ENCODE results near the gene IL12RB1.

IL12RB1 gene

DNA sequence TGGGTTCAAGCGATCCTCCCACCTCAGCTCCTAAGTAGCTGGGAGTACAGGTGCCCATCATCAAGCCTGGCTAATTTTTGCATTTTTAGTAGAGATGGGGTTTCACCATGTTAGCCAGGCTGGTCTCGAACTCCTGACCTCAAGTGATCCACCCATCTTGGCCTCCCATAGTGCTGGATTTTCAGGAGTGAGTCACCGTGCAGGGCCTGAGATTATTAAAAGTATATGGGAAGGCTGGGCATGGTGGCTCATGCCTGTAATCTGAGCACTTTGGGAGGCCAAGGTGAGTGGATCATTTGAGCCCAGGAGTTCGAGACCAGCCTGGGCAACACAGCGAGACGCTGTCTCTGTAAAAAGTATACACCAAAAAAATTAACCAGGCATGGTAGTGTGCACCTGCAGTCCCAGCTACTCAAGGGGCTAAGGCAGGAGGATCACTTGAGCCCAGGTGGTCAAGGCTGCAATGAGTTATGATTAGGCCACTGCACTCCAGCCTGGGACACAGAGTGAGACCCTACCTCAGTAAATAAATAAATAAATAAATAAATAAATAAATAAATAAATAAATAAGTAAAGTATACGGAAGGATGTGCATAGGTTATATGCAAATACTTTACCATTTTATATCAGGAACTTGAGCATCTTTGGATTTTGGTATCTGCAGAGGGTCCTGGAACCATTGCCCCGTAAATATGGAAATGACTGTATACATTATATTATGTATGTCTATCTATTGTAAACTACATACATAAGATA lies 854 bp downstream of the IL12RB1 start:
- Mint-ChIP-seq H3K4me3 (peak overlapping the region; percentile 95), H3K27ac (peak overlapping the region; percentile 99), H3K9me3 (peaks cover 9% of the 10 kb centered on the region), H3K4me1 (ENCODE audit: low read depth) (peaks cover 70% of the 10 kb centered on the region), H3K27me3 (no peaks in the 10 kb centered on the region), H3K36me3 (ENCODE audit: low read depth) (peaks cover 20% of the 10 kb centered on the region)

DNA sequence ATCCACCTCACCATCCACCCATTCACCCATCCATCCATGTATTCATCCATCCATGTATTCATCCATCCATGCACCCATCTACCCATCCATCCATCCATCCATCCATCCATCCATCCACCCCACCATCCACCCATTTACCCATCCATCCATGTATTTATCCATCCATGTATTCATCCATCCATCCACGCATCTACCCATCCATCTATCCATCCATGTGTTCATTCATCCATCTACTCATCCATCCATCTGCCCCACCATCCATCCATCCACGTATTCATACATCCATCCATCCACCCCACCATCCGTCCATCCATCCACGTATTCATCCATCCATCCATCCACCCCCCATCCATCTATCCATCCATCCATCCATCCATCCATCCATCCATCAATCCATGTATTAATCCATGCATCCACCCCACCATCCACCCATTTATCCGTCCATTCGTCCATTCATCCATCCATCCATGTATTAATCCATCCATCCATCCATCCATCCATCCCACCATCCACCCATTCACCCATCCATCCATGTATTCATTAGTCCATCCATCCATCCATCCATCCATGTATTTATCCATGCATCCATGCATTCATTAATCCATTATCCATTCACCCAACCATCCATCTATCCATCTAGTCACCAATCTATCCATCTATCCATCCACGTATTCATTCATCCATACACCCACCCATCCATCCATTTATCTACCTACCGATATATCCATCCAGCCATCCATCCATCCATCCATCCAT lies 2.6 kb downstream of the IL12RB1 start:
- H3K4me1 Mint-ChIP-seq (ENCODE audit: low read depth) = peaks cover 52% of the 10 kb centered on the region
- no peak overlapping the region for H3K27ac Mint-ChIP-seq
- peak overlapping the region; percentile 50 for H3K4me3 Mint-ChIP-seq
- no peaks in the 10 kb centered on the region for H3K27me3 Mint-ChIP-seq
- peaks cover 9% of the 10 kb centered on the region for H3K9me3 Mint-ChIP-seq
- peaks cover 24% of the 10 kb centered on the region for H3K36me3 Mint-ChIP-seq (ENCODE audit: low read depth)

DNA sequence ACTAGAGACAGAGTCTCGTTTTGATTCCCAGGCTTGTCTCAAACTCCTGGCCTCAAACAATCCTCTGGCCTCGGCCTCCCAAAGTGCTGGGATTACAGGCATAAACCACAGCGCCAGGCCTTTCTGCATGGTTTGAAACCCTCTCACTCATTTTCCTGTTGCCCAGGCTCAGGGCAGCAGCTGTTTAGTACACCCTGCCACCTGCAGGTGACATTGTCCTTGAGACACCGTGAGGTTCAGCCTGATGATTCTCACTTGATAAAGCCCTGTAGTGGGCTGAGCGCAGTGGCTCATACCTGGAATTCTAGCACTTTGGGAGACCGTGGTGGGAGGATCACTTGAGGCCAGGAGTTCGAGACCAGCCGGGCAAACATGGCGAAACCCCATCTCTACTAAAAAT lies 12.5 kb downstream of the IL12RB1 start:
- Mint-ChIP-seq H3K27ac (no peak overlapping the region), H3K9me3 (no peaks in the 10 kb centered on the region), H3K36me3 (ENCODE audit: low read depth) (peaks cover 41% of the 10 kb centered on the region), H3K27me3 (no peaks in the 10 kb centered on the region), H3K4me1 (ENCODE audit: low read depth) (peaks cover 9% of the 10 kb centered on the region), H3K4me3 (no peak overlapping the region)

DNA sequence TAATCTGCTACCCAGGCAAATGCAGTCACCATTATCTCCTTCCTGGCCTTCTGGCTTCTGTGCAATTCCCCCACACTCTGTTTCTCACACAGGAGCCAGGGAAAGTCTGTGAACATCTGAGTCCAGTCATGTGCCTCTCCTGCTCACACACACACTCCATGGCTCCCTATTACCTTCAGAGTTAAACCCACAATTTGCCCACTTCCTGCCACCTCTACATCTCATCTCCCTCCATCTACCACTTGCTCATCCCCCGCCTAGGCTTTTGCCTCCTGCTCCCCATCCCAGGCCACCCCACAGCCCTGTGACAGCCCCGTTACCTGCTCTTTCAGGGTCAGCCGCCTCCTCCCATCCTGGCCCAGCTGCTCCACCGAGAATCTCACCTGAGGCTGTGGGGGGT lies 13.5 kb downstream of the IL12RB1 start:
- Mint-ChIP-seq H3K36me3 (ENCODE audit: low read depth) (peaks cover 43% of the 10 kb centered on the region), H3K4me3 (no peak overlapping the region), H3K27ac (peak overlapping the region; percentile 49), H3K9me3 (no peaks in the 10 kb centered on the region), H3K27me3 (no peaks in the 10 kb centered on the region), H3K4me1 (ENCODE audit: low read depth) (peaks cover 9% of the 10 kb centered on the region)

DNA sequence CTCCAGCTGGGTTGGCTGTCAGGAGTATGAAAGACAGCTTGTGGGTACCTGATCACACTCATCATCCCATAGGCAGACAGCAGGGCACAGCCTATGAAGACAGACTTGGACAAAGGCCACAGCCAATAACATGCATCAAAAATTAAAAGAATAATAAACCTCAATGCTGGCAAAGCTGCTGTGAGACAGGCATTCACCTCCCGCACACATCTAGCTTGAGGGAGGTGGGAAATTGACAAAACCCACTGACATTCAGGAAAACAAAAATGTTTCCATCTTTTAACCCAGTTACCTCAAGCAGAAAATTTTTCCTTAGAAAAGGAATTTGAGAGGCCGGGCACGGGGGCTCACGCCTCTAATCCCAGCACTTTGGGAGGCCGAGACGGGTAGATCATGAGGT lies 14.4 kb downstream of the IL12RB1 start:
- H3K4me3 Mint-ChIP-seq = no peak overlapping the region
- peaks cover 43% of the 10 kb centered on the region for H3K36me3 Mint-ChIP-seq (ENCODE audit: low read depth)
- H3K27me3 Mint-ChIP-seq = no peaks in the 10 kb centered on the region
- H3K4me1 Mint-ChIP-seq (ENCODE audit: low read depth) = peaks cover 9% of the 10 kb centered on the region
- no peaks in the 10 kb centered on the region for H3K9me3 Mint-ChIP-seq
- H3K27ac Mint-ChIP-seq = peak overlapping the region; percentile 21

DNA sequence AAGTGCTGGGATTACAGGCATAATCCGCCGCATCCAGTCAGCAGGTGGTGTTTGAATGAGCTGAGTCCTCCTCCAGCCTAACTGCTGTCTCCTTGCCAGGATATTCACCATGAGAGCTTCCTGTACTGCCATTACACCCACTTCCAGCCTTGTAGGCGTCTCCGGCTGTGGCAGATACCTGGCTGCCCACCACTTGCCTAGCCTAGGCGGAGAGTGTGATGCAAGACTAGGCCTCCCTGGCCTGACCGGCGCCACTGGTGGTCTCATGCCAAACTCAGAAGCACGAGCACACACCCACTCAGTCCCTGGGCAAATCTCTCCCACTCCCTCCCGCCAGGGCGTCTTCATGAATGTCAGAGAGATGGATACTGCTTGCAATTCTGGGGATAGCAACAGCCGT lies 16.6 kb downstream of the IL12RB1 start:
- no peaks in the 10 kb centered on the region for H3K9me3 Mint-ChIP-seq
- no peak overlapping the region for H3K27ac Mint-ChIP-seq
- H3K27me3 Mint-ChIP-seq = no peaks in the 10 kb centered on the region
- no peak overlapping the region for H3K4me3 Mint-ChIP-seq
- peaks cover 34% of the 10 kb centered on the region for H3K36me3 Mint-ChIP-seq (ENCODE audit: low read depth)
- H3K4me1 Mint-ChIP-seq (ENCODE audit: low read depth) = peaks cover 9% of the 10 kb centered on the region

DNA sequence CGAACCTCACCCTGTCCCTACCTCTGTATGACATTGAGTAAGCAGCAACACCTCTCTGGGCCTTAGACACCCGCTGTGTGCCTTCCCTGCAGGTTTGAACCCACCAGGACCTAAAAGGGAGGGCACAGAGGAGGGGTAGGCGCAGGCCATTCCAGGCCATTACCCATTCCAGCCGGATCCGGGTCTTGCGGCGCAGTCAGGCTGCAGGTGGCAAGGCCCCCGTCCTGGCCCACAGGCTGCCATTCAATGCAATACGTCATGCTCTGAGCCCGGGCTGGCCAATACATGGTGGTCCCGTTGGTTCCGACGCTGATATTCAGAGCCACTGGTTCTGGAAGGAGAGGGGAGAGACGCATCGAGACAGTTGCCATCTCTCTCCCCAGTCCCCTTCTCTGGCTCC lies 17.4 kb downstream of the IL12RB1 start:
- Mint-ChIP-seq H3K4me3 (no peak overlapping the region), H3K36me3 (ENCODE audit: low read depth) (peaks cover 40% of the 10 kb centered on the region), H3K9me3 (no peaks in the 10 kb centered on the region), H3K4me1 (ENCODE audit: low read depth) (peaks cover 9% of the 10 kb centered on the region), H3K27me3 (no peaks in the 10 kb centered on the region), H3K27ac (no peak overlapping the region)

DNA sequence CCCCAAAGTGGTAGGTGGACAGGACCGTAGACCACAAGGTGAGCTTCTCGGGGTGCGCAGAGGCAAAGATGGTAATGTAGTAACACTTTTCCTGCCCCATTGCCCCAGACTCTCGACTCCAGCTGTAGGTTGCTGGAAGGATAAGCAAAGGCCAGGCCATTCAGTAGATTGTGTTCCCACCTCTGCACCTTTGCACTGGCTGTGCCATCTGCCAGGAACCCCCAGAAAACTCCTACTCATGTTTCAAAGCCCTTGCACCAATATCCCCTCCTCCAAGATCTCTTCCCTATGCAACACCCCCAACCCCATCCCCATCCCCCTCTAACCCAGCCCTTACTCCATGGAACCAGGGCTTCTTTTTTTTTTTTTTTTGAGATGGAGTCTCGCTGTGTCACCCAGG lies 18.3 kb downstream of the IL12RB1 start:
- Mint-ChIP-seq H3K36me3 (ENCODE audit: low read depth) (peaks cover 33% of the 10 kb centered on the region), H3K9me3 (no peaks in the 10 kb centered on the region), H3K27ac (no peak overlapping the region), H3K4me3 (no peak overlapping the region), H3K4me1 (ENCODE audit: low read depth) (peaks cover 5% of the 10 kb centered on the region), H3K27me3 (no peaks in the 10 kb centered on the region)

DNA sequence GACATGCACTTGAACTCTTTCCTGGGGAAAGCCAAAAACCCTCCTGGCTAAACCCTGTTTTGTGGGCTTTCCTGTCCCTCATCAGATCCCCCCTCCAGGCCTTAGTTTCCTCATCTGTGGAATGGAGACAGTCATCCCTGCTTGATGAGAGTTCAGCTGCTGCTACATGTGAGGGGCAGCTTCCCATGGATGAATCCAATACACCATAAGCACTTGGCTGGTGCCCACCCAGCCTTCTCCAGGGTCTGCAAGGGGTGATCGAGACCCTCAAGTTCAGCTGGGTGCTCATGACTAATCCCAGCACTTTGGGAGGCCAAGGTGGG lies 21.6 kb downstream of the IL12RB1 start:
- no peaks in the 10 kb centered on the region for H3K4me1 Mint-ChIP-seq (ENCODE audit: low read depth)
- no peaks in the 10 kb centered on the region for H3K9me3 Mint-ChIP-seq
- H3K4me3 Mint-ChIP-seq = no peak overlapping the region
- no peak overlapping the region for H3K27ac Mint-ChIP-seq
- H3K36me3 Mint-ChIP-seq (ENCODE audit: low read depth) = peaks cover 18% of the 10 kb centered on the region
- H3K27me3 Mint-ChIP-seq = no peaks in the 10 kb centered on the region

DNA sequence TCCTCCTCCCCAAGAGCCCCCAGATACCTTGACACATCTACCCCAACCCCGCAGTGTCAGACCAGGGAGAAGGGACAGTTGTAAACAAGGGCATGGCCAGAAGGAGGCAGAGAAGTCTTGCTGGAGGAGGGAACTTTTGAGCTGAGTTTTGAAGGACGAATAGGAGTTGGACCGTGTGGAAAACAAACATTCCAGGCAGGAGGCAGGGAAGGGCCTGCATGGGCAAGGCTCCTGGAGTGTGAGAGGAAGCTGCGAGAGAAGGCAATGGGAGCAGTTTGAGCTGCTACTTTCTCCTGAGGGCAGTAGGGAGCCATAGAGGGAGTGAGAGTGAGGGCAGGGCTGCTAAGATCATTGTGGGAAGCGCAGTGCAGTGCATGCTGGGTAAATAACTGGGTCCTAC lies 23.3 kb downstream of the IL12RB1 start:
- H3K27ac Mint-ChIP-seq = no peak overlapping the region
- no peaks in the 10 kb centered on the region for H3K27me3 Mint-ChIP-seq
- H3K4me1 Mint-ChIP-seq (ENCODE audit: low read depth) = peaks cover 3% of the 10 kb centered on the region
- H3K36me3 Mint-ChIP-seq (ENCODE audit: low read depth) = peaks cover 13% of the 10 kb centered on the region
- no peak overlapping the region for H3K4me3 Mint-ChIP-seq
- no peaks in the 10 kb centered on the region for H3K9me3 Mint-ChIP-seq

DNA sequence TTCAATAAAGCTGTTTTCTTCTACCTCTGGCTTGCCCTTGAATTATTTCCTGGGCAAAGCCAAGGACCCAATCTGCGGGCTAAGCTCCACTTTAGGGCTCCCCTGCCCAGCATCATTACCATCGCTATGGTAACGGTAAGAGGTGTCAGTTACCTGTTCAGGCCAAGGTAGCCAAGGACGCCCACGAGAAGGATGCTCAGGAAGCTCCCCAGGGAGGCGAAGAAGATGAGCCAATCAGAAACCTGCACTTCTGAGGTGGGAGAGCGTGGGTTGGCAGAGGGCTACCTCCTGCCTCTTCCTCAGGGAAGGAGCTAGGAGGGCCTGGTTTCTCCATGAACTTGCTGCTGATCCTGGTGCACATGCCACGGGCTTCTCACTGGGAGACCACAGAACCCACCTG lies 24.7 kb downstream of the IL12RB1 start:
- Mint-ChIP-seq H3K36me3 (ENCODE audit: low read depth) (peaks cover 13% of the 10 kb centered on the region), H3K4me3 (no peak overlapping the region), H3K27me3 (no peaks in the 10 kb centered on the region), H3K27ac (no peak overlapping the region), H3K9me3 (no peaks in the 10 kb centered on the region), H3K4me1 (ENCODE audit: low read depth) (peaks cover 11% of the 10 kb centered on the region)

DNA sequence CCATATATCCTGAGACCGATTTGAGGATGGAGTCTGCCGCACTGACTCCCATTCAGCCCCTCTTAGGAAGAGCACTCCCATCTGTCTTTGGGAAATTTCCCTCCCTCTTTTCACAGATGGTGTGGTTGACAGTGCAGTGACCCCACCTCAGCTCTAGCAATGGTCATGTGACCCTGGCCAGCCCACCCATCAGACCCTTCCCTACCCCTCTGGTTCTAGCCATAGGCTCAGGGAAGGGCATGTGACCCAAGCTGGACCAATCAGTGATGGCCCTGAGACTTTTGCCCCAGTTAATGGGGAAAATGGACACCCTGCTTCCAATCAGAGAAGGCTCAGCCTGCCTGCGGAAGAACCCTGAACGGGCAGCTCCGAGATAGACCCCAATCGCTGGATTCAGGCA lies 26.3 kb downstream of the IL12RB1 start:
- H3K27me3 Mint-ChIP-seq = no peaks in the 10 kb centered on the region
- no peaks in the 10 kb centered on the region for H3K9me3 Mint-ChIP-seq
- H3K4me3 Mint-ChIP-seq = no peak overlapping the region
- peaks cover 11% of the 10 kb centered on the region for H3K4me1 Mint-ChIP-seq (ENCODE audit: low read depth)
- H3K36me3 Mint-ChIP-seq (ENCODE audit: low read depth) = peaks cover 13% of the 10 kb centered on the region
- H3K27ac Mint-ChIP-seq = no peak overlapping the region

DNA sequence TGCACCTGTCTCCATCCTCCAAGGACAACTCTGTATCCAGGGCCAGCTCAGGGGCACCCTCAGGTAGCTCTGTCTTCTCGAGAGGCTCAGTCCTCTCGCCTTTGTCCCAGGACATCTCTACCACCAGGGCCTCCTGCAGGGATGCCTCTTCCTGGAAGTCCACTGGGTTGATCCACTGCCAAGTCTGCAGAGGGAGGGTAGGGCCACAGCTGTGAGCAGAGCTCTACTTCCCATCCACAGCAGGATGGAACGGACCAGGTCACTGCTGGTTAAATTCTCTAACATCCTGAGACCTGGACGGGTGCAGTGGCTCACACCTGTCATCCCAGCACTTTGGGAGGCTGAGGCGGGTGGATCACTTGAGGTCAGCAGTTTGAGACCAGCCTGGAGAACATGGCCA lies 26.8 kb downstream of the IL12RB1 start:
- H3K36me3 Mint-ChIP-seq (ENCODE audit: low read depth) = peaks cover 9% of the 10 kb centered on the region
- no peak overlapping the region for H3K4me3 Mint-ChIP-seq
- H3K9me3 Mint-ChIP-seq = no peaks in the 10 kb centered on the region
- H3K4me1 Mint-ChIP-seq (ENCODE audit: low read depth) = peaks cover 11% of the 10 kb centered on the region
- H3K27ac Mint-ChIP-seq = no peak overlapping the region
- no peaks in the 10 kb centered on the region for H3K27me3 Mint-ChIP-seq

DNA sequence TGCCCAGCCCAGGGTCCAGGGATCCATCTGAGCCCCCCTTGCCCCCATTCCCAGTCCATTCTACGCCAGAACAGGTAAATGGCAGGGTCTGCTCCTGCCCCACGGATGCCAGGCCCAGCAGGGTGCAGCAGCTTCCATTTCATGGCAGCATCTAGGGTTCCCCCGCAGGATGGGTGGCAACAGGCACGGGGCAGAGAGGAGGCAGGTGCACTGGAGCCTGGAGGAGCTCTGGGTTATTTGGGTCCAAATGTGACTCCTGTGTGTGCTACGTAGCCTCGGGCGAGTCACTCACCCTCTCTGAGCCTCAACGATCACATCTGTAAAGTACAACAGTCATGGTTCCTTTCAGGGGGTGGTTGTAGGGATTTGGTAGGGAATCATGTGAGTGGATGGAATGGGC lies 27.4 kb downstream of the IL12RB1 start:
- Mint-ChIP-seq H3K4me3 (no peak overlapping the region), H3K4me1 (ENCODE audit: low read depth) (peaks cover 11% of the 10 kb centered on the region), H3K27me3 (no peaks in the 10 kb centered on the region), H3K27ac (no peak overlapping the region), H3K9me3 (no peaks in the 10 kb centered on the region), H3K36me3 (ENCODE audit: low read depth) (peaks cover 6% of the 10 kb centered on the region)

DNA sequence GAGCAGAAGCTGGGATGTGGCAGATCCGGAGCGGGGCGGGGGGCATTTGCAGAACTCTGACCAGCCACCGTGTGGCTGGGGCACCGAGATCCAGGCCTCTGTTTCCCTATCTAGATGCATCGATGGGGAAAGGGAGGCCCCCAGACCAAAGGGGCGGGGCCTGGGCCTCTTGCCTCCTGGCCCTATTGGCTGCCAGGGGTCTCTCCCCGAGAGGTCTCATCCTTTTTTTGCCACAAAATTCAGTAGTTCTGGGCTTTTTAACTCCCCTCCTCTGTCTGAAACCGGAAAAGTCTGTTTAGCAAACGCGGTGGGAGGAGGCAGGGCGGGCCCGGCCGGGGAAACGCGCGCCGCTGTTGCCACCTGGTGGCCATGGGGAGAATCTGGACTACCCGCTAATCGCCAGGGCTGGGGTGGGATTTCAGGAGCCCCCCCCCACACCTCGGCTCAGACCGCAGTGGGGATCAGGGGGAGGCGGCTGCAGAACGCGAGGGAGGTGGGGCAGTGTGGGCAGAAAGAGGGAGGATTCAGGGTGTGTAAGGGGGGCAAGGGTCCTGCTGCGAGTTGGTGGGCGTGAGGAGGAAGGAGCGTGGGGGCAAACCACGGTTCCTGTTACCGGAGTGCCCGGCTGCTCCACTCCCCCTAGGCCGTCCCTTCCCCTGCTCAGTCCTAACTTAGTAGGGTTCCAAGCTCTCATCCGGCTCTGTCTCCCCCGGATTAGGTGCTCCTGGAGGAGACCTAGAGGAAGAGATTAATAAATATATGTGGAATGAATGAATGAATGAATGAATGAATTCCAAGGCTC lies 28.3 kb downstream of the IL12RB1 start:
- H3K9me3 Mint-ChIP-seq = no peaks in the 10 kb centered on the region
- peak overlapping the region; percentile 31 for H3K27ac Mint-ChIP-seq
- H3K4me3 Mint-ChIP-seq = no peak overlapping the region
- H3K27me3 Mint-ChIP-seq = no peaks in the 10 kb centered on the region
- peaks cover 15% of the 10 kb centered on the region for H3K4me1 Mint-ChIP-seq (ENCODE audit: low read depth)
- H3K36me3 Mint-ChIP-seq (ENCODE audit: low read depth) = peaks cover 3% of the 10 kb centered on the region
